Activated CD4-positive, alpha-beta T cell treated with anti-CD3 and anti-CD28 coated beads, Interleukin-10, Interleukin-2, amounts not matched to agents 100 ng/mL and 50 ng/mL, durations not matched to agents 16 hours and 8 hours (primary cell): ENCODE results near the gene METTL16.

Experiments used
- DNase-seq: peaks from one replicate; pipeline ENCODE4 v3.0.0-alpha.2; 2020

METTL16 gene

GRCh38 chr17:2410951-2411350 is 100.7 kb downstream of the METTL16 start:
- DNase-seq, result no peak

GRCh38 chr17:2406903-2407790 is 104.5 kb downstream of the METTL16 start:
- DNase-seq, result peak; percentile 46

DNA sequence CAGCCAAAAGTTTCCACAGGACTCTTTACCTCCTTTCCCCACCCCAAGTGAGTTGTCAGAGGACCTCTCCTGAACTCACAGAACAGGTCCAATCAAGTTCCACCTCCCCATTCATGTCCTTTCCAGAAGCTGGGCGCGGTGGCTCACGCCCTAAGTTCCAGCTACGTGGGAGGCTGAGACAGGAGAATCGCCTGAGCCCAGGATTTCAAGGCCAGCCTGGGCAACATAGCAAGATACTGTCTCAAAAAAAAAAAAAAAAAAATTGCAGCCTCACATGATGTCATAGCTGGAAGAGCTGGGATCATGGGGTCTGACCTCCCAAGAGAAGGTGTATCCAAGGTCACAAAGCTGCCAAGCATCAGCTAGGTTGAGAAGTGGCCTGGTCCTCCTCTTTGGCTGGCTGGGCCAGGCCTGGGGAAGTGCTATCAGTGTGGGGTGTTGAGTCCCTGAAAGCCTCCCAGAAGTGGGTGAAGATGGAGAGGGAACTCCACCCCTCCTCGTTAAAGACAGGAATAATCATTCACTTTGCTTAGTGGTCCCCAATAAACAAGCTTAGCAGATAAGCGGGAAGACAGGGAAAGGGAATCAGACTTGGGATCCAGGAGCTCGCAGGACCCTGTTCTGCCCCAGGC is 105.3 kb downstream of the METTL16 start:
- DNase-seq, result no peak

- DNase-seq, result peak; percentile 29
Measured at GRCh38 chr17:2405247-2405926, 106.3 kb downstream of the METTL16 start.

- DNase-seq, result no peak
Measured at GRCh38 chr17:2403044-2403443, 108.6 kb downstream of the METTL16 start.

DNA sequence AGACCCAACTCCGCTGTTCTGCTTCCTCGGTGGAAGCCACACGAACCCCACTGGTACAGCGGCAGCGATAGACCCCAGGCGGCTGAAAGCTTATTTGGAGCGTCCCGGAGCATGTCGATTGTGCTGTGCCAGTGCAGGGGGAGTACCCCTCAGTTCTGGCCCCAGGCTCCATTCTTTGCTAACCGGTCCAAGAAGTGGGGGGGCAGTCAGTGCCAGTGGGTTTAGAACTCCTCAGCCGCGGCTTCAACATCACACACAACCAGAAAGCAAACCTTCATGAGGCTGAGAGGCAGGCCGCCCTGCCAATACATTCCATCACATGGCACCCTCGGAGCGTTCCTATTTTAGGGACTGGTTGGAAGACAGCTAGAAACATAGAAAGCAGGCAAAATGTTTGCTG is 109.1 kb downstream of the METTL16 start:
- no peak for DNase-seq

DNA sequence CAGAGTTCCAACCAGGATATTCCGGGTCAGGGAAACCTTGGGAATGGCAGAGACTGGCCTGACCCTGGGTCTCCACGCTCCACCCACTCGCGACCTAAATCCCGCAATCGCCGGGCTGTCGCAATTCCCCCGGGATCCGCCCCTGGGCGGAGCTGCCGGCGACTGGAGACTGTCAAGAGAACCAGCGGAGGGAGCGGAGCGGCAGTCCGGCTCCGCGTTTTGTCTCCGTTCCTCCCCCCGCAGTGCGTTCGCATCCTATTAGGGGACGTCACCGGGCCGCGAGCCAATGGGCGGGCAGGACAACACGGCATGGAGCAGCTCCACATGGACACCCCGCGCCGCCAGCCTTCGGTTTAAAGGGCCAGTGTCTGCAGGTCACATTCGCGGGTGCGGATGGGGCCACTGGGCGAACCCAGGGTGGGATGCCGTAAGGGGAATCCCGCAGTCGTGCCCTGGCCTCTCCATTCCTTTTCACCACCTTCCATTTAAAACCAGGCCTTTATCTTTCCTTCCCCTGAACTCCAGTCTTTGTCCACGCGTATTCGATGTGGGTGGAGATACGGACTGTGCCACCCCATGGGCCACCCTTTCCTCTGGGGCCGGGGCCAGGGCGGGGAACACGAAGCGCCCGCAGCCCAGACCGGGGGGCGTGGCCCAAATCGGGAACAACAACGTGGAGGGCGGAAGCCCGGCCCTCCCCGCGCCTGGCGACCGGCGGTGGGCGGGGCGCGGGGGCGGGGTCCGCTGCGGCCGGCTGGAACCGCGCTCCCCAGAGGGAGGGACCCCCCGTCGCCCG is 110.1 kb downstream of the METTL16 start:
- peak; percentile 99 for DNase-seq

DNA sequence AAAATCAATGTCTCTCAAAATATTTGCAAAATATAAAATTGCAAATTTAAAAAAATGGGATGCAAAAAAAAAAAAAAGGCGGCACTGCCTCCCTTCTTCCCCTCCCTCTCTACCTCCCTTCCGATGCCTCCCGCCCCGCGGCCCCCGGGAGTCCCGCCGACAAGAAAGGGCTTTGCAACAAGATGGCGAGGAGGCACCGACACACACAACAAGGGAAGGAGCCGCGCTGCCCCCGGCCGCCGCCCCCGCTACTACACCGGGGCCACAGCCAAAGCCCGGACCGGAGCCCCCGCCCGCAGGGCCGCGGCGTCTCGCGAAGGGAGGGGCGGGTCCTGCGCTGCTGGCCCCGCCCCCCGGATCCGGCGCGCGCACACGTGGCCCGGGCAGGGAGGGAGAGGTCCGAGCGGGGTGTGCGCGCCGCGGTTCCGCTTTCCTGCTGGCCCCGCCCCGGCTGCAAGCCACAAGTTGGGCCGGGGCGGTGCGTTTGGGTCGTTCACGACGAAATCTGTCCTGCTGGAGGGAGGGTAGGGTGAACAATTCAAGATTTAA is 110.7 kb downstream of the METTL16 start, which contains the start of gene MNT:
Gene MNT (minus strand): TSS at position 184 of the 549 bp plus-strand sequence. CDS start 348 bp downstream, outside the sequence.
- DNase-seq, result peak; percentile 96

- DNase-seq, result peak; percentile 75
Measured at GRCh38 chr17:2400474-2400866, 111.2 kb downstream of the METTL16 start.

DNA sequence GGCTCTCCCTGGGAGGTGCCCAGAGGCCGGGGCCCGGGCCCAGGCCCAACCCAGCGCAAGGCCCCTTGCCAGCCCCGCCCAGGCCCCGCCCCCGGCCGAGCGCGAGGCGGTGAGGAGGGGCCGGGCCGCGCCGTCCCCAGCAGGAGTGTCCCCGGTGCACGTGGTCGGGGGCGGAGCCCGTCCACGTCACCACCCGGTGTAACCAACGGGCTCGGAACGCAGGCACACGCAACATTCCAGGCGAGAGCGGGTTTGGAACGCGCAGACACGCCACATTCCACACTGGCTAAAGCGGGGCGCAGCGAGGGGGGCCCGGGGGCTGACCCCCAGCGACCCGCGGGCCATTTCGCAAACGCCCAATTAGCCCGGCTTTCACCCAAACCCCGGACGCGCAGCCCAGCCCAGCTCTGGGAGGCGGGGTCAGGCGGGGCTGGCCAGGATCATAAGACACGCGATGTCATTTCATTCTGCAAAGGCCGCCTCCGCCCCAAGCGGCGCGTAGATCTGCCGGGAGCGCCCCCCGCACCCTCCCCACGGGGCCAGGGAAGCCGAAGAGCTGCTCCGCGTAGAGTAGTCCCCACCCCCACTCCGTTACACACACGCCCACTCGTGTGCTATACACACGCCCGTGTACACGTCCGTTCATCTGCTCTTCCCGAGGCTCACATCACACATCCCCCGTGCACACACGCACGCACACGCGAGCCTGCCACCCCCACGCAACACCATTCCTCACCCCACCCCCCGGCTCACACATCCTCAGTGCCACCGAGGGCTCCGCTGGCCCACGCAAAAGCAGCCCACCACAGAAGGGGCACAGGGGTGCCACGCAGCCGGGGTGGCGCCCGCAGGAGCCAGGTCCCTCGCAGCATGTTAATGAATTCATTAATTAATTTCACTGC is 111.9 kb downstream of the METTL16 start:
- DNase-seq, result peak; percentile 97

DNA sequence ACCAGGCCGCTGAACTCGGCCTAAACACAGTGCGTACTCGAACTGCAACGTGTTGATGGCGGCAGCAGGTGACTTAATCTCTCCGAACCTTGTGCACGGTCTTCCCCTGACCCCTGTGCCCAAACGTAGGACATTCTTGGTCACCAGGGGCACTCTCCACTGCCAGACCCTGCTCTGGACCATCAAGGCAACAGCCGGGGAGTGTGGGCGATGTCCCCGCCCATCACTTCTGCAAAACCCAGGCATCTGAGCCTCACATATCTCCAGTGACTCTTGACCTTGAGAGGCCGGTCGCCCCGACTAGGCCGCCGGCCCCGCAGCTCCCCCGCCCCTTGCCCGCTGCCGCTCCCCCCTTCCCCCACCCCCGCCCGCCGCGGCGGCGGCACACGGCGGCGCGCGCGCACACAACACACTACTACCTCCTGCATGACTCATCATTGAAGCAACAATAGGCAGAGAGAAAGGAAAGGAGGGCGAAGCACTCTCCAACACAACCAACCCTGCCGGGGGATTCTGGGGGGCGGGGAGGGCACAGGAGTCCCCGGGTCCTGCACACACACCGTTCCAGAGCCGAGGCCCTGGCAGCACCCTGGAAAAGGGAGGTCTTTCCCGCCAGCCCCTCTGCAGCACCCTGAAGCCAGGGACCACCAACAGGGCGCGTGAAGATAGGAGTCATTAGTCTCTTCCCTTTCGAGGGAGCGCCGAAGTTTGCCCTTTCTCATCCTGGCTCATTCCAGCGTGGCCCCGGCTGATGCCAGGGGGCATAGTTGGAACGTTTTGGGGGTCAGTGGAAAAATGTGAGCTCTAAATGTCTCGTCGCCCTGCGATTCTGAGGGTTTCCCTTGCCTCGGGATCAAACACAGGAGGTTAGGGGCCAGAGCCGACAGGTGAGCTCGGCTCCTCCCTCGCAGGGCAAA is 112.8 kb downstream of the METTL16 start:
- peak; percentile 80 for DNase-seq

DNA sequence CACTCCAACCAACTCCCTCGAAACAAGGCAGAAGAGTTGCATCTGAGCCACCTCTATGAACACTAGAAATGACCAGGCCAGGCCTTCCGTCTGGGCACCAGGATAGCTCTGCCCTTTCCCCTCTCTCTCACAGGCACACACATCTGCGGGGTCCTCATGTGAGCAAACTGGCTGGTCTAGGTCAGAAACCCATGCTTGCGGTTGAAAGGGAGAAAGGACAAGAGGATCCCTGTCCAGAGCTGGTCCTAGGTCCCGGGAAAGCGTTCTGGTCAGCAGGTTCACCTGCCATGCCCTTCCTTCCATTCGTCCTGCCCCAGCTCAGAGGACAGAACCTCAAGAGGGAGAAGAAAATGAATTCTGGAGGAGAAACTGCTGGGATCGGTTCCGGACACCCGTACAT is 113.5 kb downstream of the METTL16 start:
- DNase-seq, result no peak

DNA sequence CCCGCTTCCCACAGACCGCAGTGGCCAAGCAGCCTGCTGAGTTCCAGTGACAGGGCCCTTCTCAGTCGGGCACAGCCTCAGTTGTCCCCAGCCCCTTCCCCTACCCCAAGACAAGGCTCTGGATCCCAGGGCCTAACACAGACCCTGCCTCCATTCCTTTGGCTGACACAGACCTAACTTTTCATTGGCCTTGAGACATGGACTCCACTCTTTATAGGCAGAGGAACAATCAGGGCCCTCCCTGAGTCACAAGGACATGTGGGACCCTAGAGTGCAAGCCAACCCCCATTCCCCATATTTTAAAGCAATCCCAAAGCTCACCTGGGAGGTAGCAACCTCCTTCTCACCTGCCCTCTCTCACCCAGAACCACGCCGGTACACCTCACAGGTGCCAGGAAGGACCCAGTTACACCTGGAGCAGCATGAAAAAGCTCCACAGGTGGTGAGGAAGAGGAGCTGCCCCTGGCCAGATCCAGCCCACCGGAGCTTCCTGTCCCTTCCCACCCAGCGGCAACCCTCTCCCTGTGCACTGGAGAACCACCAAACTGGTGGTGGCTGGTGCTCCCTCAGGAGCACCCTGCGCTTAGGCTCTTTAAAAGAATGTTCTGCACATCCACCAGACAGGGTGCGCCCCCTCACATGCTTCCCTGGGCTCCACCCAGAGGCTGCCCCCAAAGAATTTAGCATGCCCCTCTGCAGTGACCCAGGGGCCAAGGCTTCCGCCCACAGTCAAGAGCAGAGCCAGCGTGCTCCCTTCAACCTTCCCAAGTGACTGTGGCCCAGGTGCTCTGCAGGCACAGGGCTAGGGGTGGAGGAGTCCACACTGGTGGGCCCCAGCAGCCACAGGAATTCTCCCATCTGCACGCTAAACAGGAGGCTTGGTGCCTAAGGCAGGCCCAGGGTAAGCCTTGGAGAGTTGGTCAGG is 114.2 kb downstream of the METTL16 start:
- DNase-seq, result no peak

DNA sequence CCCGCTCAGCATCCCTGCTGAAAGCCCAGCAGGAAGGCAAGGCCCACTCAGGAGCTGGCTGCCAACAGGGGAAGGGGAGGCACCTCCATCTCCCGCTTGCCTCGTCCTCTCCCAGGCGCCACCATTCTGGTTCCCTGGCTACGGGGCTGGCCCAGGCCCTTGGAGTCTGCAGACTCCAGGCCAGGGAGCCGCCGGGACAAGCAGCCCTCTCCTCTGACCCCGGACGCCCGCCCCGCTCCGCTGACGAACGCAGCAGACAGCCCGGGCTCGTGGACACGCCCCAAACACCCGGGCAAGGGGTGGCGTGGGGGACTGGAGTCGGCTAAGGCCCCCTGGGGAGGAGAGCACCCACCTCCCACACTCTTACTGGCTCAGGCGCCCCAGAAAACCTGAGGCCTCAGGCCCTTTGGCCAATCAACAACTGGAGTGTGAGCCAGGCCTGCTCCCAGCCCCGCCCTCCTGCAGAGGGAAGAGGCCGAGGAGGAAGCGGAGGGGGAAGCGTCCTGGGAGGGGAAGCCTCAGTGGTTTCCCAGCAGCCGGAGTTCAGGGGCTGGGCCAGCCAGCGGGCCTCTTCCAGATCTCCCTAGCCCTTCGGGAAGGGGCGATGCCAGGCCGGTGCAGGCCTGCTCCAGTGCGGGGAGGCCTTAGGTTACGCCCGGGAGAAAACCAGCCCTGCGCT is 115.0 kb downstream of the METTL16 start:
- peak; percentile 86 for DNase-seq

- no peak for DNase-seq
Measured at GRCh38 chr17:2396192-2396567, 115.5 kb downstream of the METTL16 start.

DNA sequence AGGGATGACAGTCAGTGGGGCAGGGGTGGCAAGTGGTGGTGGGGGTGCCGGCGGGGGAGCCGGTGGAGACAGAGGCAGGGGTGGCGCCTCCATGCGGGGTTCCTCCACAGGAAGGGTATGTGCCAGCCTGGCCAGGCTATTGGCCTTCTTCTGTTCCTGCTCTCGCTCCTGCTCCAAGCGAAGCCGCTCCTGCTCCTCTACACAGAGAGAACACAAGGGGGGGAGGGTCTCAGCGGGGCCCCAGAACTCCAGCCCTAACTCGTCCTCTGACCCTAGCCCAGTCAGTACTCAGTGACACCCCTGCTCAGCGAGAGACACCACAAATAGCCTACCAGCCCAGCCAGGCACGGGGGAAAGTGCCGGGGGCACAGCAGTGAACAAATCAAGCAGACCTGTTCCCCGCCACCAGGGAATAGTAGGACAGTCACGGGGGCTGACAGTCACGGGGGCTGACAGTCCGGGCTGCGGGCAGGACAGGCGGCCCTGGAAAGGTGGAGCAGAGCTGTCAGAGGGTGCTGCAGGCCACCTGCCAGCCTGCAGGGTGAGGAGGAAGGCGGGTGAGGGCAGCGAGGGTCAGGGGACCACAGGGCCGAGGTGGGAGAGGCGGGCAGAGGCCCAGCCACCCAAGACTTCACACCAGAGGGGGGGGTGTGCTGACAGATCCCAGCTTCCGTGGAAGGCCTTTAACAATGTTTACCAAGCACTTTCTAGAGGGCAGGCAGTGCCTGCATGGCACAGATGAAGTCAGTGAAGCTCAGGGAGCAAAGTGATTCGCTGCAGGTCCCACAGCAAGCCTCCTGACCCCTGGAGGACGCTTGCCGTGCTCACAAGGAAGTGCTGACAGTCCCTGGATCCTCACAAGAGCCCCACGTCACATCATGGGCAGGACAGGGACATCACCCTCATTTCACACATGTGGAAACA is 116.2 kb downstream of the METTL16 start:
- no peak for DNase-seq

- DNase-seq, result no peak
Measured at GRCh38 chr17:2394775-2395201, 116.9 kb downstream of the METTL16 start.
